HG03064 (cell line): ENCODE measurements around the gene SOHLH2.

Source experiments
- ATAC-seq: cut with Tn5 transposase; IDR thresholded peaks from one replicate; pipeline ENCODE4 v1.9.1; 2021; ENCODE audit warnings: low read depth; ENCODE audit not compliant: unreplicated experiment

The SOHLH2 gene, protein sequence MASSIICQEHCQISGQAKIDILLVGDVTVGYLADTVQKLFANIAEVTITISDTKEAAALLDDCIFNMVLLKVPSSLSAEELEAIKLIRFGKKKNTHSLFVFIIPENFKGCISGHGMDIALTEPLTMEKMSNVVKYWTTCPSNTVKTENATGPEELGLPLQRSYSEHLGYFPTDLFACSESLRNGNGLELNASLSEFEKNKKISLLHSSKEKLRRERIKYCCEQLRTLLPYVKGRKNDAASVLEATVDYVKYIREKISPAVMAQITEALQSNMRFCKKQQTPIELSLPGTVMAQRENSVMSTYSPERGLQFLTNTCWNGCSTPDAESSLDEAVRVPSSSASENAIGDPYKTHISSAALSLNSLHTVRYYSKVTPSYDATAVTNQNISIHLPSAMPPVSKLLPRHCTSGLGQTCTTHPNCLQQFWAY

DNA sequence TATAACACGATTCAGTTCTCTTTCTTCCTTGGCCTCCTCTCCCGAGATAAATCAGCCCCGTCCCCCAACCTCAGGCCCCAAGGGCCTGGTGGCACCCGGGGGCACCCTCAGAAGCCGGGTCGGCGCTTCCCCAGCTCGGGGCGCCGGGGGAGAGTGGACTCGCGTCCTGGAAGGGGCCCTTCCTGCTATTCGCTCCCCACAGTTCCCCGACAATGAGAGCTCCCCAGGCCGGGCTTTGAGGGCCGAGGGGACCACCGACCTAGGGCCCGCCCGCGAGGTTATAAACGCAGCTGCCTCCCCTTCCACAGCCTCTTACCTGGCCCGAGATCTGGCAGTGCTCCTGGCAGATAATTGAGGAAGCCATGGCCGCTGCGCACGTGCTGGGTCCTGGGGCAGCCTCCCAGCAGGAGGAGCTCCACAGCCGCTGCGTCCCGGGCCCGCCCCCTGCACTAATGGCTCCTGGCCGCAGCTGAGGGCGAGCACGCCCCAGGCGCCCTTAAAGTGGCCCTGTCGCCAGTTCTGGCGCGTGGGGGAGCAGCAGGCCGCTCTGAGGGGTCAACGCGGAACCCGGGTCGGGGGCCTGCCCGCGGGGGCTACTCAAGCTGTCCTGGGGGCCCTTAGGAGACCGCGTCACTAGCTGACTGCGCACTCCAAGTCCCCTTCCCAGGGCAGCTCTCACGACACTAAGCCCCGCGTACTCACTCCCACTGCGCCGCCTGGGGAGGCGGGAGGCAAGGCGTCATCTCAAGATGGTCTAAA, at the start of gene SOHLH2:
SOHLH2 (minus strand) TSS at position 394 of the 759 bp plus-strand sequence; CDS start at position 364, 30 bp downstream.
- ATAC-seq, result no peak

DNA sequence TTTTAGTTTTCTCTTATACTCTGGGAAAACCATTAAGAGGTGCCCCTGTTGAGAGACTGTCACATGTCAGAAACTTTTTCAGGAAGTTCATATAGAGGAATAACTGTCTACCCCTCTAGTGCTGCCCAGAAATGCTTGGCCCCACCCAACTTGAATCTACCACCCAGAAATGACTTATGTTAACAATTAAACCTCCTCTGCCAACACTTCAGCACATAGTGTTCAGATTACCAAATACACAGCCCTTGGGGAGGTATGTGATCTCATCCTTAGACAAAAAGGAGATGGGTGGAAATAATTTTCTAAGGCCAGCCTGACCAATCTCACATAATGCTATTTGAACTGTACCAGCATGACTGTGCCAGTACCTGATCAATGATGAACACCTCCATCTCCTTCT, 47.6 kb upstream of the SOHLH2 start:
- no peak for ATAC-seq

DNA sequence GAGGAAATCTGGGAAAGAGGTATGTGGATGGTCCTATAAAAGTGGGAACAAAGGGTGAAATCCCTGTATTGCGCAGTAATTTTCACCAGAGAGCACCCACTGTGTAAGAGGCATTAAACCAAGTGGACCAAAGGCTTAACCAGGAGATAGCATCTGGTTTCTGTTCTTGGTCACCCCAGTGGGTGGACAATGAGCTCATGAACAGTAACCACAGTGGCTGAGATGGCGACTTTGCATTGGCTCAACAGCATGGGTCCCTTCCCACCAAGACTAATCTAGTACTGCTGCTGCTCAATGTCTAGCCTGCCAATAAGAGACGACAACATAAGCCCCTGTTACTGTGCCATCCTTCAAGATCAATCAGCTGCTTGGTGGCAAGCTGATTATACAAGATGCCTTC, 46.7 kb upstream of the SOHLH2 start:
- ATAC-seq, result no peak

DNA sequence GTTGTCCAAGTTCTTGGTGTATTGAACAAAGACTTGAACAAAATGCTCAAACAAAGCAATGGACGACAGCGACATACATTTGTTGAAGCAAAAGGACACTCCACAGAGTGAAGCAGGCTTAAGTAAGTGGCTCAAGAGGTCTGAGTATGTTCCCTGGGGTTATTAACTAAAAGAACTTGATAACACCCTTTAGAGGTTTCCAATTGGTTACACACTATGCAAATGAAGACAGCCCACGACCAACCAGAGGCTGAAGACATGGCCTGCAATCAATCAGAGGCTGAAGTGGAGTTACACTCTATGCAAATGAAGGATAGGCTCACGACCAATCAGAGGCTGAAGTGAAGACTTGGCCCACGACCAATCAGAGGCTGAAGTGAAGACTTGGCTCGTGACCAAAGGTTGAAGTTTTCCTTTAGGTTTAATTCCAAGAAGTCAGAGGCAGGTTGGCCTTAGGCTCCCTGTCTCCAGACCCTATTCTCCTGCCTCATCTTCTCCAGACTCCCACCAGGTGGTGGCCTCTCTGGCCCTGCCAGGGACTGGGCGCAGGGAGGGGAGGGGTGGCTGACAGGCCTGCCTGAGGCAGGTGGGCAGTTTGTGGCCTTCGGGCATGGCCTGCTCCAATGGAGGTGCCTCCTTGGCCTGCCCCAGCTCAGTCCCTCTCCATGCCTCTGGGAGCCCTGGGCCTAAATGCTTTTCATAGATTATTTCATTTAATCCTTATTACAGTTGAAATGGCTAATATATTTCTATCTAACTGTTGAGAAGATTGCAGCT, 45.2 kb upstream of the SOHLH2 start:
- no peak for ATAC-seq

DNA sequence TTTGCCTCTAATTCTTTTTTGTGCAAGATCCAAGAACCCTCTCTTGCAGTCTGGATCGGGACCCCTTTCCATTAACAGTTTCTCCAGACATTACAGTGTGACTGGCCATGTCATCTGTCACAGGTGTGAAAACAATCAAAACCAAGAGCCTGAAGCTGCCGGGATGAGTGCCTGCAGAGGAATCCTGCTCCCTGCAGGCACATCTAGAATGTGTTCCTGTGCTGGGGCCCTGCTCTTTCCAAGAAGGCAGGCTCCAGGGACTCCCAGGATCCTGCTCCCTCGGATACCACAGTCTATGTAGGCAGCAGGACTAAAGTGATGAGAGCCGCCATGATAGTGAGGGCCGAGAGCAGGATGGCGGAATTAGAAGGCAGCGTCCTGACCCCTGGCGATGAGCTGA, 44.5 kb upstream of the SOHLH2 start:
- ATAC-seq, result no peak

DNA sequence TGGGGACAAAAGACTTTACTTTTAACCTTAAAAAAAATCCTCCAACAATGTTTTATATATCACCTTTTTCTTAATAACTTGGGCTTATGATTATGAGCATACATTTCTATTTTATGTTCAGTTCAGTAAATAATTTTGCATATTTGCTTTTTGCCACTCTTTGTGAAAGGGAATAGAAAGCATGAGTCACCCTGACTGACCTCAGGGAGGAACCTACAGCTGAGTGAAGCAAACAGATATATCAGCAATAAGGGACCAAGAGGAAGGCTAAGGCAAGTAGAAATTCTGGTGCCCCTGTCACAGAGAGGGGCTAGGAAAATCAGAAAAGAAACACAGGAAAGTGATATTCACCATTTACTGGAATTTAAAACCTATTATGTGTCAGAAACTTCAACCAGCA, 37.2 kb upstream of the SOHLH2 start:
- ATAC-seq, result no peak

DNA sequence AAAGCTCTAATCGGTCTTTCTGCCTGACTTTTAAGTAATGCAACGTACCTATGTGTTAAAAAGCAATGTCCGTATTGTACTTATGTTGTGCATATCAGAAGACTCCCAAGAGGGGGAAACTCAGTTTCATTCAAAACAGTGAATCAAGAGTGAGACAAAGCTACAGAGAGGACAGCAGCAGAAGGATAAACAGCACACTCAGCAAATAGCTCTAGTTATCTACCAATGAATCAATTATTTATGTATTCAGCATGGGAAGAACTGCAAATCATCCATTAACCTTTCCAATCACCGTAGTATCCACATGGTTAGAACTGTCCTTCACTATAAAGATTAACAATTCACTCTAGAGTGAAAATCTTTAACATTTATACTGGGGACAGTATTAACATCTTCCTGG, 36.7 kb upstream of the SOHLH2 start:
- no peak for ATAC-seq

DNA sequence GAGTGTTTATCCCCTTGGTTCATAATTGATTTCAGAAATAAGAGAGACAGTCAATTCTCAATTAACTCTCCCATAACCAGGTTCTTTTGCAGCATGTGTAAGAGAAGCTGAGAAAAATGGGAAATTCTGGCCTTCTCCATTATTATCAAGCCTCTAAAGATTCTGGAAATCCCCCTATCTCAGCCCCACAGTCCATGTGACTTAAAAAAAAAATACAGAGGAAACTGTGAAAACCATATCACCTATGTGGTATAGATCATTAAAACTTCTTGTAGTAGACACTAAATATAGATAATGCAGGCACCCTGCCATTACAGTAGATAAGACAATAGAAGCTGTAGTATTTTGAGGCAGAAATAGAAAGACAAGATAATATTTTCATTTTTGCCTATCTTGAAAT, 34.3 kb upstream of the SOHLH2 start:
- ATAC-seq, result no peak

DNA sequence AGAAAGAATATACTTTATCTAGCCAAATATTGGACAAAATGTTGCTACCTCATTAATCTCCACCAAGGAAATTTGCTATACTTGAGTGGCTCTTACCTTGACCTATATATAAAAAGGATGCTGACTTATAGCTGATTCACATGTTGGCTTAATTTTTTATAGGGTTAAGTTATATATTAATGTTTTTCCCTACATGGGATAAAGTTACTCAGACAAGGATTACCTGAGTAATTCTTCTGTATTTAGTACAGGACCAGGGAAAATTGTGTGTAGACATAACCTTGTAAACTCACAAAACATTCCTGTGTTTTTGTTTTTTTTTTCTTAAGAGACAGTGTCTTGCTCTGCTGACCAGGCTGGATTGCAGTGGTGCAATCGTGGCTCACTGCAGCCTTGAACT, 30.6 kb upstream of the SOHLH2 start:
- ATAC-seq, result no peak

DNA sequence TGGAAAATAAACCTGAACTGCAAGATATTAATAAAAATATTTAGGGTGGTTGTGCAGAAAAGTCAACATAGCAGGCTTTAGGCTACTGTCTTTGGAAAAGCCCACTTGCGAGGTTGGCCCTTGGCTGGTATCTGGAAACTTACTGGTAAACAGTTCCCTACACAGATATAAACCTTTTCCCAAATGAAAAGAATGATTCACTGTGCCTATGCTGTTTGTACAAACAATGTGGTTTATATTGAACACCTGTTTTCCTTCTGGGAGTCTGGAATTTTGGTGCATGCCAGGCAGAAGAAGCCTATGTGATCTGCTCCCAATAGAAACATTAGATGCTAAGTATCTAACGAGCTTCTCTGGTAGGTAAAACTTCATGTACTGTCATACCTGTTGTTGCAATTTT, 29.7 kb upstream of the SOHLH2 start:
- ATAC-seq, result no peak

DNA sequence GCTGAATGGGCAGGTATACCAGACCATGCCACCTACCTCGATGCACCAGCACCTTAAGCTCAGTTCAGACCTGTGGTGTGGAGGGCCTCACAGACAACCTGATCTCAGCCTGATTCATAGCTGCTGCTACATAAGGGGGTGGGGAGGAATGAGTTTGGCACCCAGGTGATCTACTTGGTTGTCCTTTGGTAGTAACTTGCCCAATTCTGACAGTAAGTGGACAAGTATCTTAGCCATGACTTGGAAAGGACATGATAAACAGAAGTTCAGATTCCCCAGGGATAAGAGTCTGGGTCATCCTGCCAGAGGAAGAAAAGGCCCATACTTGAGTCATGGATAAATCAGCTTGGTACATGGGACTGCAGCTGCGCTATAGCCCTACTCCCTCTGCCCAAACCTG, 28.4 kb upstream of the SOHLH2 start:
- no peak for ATAC-seq

DNA sequence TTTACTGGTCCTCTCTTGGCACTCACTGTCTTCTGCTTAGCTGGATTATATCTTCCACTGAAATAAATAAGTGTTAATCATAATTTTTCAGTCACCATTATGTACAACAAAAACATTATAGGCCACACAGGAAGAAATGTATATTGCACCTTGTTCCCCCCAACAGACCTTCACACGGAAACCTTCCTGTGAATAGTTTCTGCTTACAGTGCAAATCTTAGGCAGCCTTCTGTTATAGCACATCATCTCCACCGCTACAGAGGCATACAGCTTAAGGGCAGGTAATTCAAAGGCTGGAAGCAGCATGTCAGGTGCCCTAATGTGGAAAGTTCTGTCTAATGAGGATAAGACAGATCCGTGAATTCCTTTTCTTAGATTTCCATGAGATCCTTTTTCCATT, 16.9 kb upstream of the SOHLH2 start:
- ATAC-seq, result no peak

DNA sequence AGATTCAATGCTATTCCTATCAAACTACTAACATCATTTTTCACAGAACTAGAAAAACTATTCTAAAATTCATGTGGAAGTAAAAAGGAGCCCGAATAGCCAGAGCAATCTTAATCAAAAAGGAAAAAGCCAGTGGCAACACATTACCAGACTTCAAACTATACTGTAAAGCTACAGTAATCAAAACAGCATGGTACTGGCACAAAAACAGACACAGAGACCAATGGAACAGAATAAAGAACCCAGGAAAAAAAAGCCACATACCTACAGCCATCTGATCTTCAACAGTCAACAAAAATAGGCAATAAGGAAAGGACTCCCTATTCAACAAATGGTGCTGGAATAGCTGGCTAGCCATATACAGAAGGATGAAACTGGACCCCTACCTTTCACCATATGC, 10.4 kb upstream of the SOHLH2 start:
- no peak for ATAC-seq

DNA sequence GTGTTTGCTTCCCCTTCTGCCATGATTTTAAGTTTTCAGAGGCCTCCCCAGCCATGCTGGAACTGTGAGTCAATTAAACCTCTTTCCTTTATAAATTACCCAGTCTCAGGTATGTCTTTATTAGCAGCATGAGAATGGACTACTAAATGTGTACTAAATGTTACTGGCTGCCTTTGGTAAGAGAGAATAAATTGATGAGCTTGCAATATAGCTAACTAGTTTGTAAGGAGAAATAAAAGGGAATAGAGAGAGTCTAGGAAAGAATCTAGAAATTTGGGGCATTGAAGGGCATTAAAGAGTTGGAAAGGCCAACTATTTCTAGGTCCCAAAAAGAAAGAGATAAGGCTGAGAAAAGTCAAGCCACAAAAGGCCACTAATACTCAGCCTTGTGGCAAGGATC, 5.5 kb upstream of the SOHLH2 start:
- no peak for ATAC-seq

DNA sequence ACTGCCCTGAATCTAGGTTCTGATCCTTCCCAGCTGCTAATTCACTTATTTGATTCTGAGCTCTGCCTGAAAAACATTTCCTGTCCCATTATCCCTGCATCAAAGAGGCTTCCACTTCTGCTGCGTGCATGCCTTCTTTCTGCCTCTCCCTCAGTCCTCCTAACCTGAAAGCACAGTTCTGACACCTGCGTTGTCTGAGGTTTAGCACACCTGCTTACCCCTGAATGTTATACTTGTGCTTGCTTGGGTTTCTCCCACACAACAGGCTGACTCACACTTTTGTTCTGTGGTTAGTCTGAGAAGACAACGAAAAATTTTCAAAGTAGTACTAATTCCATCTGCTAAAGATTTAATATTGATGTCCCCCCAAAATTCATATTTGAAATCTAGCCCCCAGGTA, 3.1 kb upstream of the SOHLH2 start:
- ATAC-seq, result no peak

DNA sequence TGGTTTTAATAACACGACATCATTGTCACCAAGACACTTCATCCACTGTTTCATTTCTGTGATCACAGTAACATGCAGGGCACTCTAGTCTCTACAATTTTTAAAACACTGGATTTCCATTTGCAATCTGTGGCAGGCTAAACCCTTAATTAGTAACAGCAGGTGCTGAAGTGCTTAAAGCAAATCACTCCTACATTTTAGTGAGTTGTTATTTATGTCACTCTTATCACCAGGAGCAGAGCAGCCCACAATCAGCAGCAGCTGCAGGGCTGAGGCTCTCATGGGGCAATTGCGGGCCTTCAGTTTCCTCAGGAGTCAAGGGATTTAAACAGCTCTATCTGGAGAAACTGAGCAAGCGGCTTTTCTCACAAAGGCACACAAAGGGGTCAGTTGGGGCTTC, 1.6 kb downstream of the SOHLH2 start:
- no peak for ATAC-seq

DNA sequence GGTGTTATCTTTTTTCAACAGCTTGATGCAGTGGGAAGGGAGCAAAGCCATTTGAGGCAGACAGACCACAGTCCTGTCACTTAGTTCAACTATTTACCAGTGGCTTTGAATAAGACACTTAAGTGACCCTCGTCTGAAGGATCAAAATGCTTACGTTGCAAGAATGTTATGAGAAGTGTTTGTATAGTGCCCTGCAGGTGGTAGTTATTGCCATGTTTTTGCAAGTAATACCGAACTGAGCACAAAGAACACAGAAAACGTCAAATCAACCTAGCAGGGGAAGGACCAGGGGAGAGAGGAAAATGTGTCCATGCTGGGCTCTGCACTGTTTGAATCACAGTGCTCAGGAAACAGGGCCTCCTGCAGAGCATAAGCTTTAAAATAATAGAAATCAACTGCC, 2.8 kb downstream of the SOHLH2 start:
- ATAC-seq, result no peak

DNA sequence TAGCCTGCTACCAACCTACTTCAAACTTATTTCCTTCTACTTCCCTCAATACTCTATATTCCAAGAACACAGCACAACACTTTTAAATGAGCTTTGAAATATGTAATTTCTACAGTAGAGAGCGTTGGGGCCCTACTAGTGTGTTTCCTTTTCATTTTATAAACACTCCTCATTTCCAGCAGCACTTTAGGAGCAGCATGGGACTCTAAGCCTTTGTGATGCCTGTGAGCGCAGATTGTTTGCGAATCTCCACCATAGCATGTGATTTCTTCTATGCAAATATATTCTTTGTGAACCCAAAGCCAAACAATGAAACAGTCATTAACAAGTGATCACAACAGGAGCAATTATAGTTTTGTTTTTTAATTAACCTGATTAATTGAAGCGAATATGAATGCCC, 3.6 kb downstream of the SOHLH2 start:
- ATAC-seq, result no peak

DNA sequence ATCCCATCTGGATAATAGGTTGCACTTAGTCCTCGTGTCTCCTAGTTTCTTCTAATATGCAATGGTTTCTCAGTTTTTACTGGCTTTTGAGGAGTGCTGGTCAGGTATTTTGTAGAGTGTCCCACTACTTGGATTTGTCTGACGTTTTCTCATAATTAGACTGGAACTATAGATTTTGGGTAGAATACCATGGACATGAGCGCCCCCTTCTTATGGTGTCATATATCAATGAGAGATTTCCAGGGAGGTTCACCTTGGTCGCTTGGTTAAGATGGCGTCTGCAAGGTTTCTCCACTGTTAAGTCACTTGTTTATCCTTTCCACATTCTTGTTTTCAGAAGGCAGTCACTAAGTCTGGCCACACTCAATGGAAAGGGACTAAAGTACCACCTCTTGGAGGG, 6.7 kb downstream of the SOHLH2 start:
- no peak for ATAC-seq

DNA sequence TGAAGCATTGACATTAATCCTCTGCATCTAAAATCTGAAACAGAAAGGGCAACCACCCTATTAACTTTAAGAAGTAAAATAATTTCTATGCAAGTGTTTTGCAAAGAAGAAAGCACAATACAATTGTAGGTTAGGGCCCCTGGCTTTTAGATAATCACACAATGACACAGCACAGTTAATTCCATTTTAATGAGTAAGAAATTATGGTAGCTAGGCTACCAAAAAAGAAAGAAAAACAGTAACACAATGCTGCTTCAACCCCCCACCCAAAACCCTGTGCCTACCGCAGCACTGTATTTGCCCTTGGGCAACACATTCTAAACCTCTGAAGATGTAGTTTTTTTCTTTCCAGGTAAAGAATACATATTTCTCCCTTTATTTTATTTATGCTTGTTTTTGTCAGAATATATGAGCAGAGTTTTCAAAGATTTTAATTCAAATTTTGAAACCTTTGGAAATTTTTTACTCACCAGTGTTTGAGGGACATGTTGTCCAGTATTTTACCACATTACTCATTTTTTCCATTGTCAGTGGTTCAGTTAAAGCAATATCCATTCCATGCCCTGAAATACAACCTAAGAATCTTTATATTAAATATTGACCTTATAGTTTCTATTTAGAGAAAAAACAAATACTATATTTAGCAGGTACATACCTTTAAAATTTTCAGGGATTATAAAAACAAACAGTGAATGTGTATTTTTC, 21.1 kb downstream of the SOHLH2 start:
- no peak for ATAC-seq

DNA sequence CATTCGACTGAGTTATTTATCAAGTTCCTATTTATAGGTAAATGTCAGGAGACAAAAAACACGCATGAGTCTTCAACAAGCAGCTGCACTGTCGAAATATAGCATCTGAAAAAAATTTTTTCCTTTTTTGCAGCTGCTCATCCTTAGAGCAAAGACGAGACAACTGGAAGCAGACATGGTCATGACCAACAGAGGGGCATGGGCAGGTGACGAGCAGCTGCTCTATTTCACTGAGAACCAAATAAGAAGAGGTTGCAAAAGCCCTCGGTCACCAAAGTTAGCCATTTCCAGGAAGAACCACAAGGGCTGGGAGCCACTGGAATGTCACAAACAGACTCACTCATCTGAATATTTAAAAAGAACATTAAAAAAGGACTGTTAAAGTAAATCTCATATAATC, 22.2 kb downstream of the SOHLH2 start:
- no peak for ATAC-seq
